ENCODE results near the gene OR2T3.
"Not testable (repeated sequence)": the region's sequence is repeated elsewhere in the genome, so short reads cannot be mapped to it uniquely, and the experiment has no call there.

DNA sequence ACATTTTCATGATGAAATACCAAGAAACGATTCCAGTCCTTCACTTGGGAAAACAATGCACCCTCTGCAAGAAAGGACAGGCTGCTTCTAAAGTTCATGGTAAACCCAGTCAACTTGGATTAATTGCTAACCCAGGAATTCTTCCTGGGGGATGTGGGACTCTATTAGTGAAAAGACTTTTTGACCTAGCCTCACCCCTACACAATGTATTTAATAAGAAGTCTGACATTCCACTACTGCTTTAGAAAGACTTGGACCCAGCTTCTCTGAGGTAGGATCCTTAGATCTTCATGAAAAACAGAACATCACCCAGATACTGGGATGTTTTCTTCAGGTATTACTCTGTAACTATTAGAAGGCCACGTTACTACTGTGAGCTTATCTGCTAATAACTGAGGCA, 27.8 kb upstream of the OR2T3 start, which contains the start of gene OR2T2:
- TF ChIP-seq CTCF, POLR2A (IDR thresholded peaks at IDR 0.05): not testable (repeated sequence)

All from heart left ventricle (tissue), 13 donors.